H9 (cell line): ENCODE measurements around the gene ABLIM3. TPM values are rescaled to one million over a fixed set of nuclear protein-coding genes. Genes with fewer than 3 reads are reported as not detected.

ENCODE experiments used
- DNase-seq: peaks from one replicate; pipeline ENCODE4 v3.0.0-alpha.2; 2017
- H2AFZ ChIP-seq: one replicate; pipeline ENCODE4 v1.6.1; 2013; ENCODE audit warnings: mild to moderate bottlenecking, low read length, control low read depth, moderate library complexity
- H2AK5ac ChIP-seq: 2 replicates; pipeline ENCODE4 v1.6.1; 2013; ENCODE audit warnings: low read length, control low read depth, mixed read lengths; ENCODE audit not compliant: insufficient read length
- H2BK120ac ChIP-seq: one replicate; pipeline ENCODE4 v1.6.1; 2013; ENCODE audit warnings: low read depth, mild to moderate bottlenecking, low read length, control low read depth, inconsistent platforms; ENCODE audit not compliant: poor library complexity, severe bottlenecking
- H2BK12ac ChIP-seq: 2 replicates; pipeline ENCODE4 v1.6.1; 2013; ENCODE audit warnings: low read length, control low read depth, mixed read lengths, low read depth; ENCODE audit not compliant: insufficient read length
- H2BK15ac ChIP-seq: 2 replicates; pipeline ENCODE4 v1.6.1; 2013; ENCODE audit warnings: low read depth, low read length, control low read depth
- H2BK20ac ChIP-seq: one replicate; pipeline ENCODE4 v1.6.1; 2013; ENCODE audit warnings: low read depth, mild to moderate bottlenecking, low read length, control low read depth, inconsistent platforms; ENCODE audit not compliant: poor library complexity, severe bottlenecking
- H2BK5ac ChIP-seq: 2 replicates; pipeline ENCODE4 v1.6.1; 2013; ENCODE audit warnings: low read length, control low read depth, mixed read lengths; ENCODE audit not compliant: insufficient read length
- H3K14ac ChIP-seq: 2 replicates; pipeline ENCODE4 v1.6.1; 2013; ENCODE audit warnings: low read length, control low read depth; ENCODE audit not compliant: insufficient read depth
- H3K18ac ChIP-seq: 2 replicates; pipeline ENCODE4 v1.6.1; 2013; ENCODE audit warnings: low read depth, mild to moderate bottlenecking, mixed read lengths, low read length, control low read depth; ENCODE audit not compliant: insufficient read length
- H3K23ac ChIP-seq: 2 replicates; pipeline ENCODE4 v1.6.1; 2013; ENCODE audit warnings: low read length, control low read depth, mixed read lengths, low read depth; ENCODE audit not compliant: insufficient read length
- H3K23me2 ChIP-seq: 2 replicates; pipeline ENCODE4 v1.6.1; 2013; ENCODE audit warnings: low read depth, mild to moderate bottlenecking, mixed read lengths, low read length, control low read depth; ENCODE audit not compliant: insufficient read length, poor library complexity, severe bottlenecking
- H3K27ac ChIP-seq: 2 replicates; pipeline ENCODE4 v1.5.1; 2013; ENCODE audit warnings: low read length, control low read depth, mixed read lengths, low read depth; ENCODE audit not compliant: insufficient read length
- H3K27me3 ChIP-seq: 2 replicates; pipeline ENCODE4 v1.6.1; 2013; ENCODE audit warnings: low read length, control low read depth, inconsistent platforms; ENCODE audit not compliant: insufficient read depth
- H3K4ac ChIP-seq: 2 replicates; pipeline ENCODE4 v1.6.1; 2013; ENCODE audit warnings: low read depth, mild to moderate bottlenecking, control low read depth, inconsistent platforms, low read length, moderate library complexity
- H3K4me1 ChIP-seq: 2 replicates; pipeline ENCODE4 v1.6.1; 2013; ENCODE audit warnings: low read length, control low read depth, inconsistent platforms; ENCODE audit not compliant: insufficient read depth
- H3K4me2 ChIP-seq: 2 replicates; pipeline ENCODE4 v1.6.1; 2013; ENCODE audit warnings: low read length, control low read depth, mixed read lengths; ENCODE audit not compliant: insufficient read length, insufficient read depth
- H3K56ac ChIP-seq: 2 replicates; pipeline ENCODE4 v1.6.1; 2013; ENCODE audit warnings: low read depth, mild to moderate bottlenecking, mixed read lengths, low read length, control low read depth; ENCODE audit not compliant: insufficient read length
- H3K79me1 ChIP-seq: 2 replicates; pipeline ENCODE4 v1.6.1; 2013; ENCODE audit warnings: low read depth, mild to moderate bottlenecking, moderate library complexity, low read length, control low read depth, inconsistent platforms; ENCODE audit not compliant: insufficient read depth, poor library complexity, severe bottlenecking
- H3K79me2 ChIP-seq: 2 replicates; pipeline ENCODE4 v1.6.1; 2013; ENCODE audit warnings: low read length, control low read depth, inconsistent platforms; ENCODE audit not compliant: insufficient read depth
- H3K9ac ChIP-seq: 2 replicates; pipeline ENCODE4 v1.6.1; 2013; ENCODE audit warnings: low read length, control low read depth, mixed read lengths; ENCODE audit not compliant: insufficient read length; ENCODE audit errors: extremely low read depth
- H3K9me3 ChIP-seq: one replicate; pipeline ENCODE4 v1.6.1; 2013; ENCODE audit warnings: low read depth, low read length, inconsistent platforms; ENCODE audit not compliant: control insufficient read depth
- H3T11ph ChIP-seq: one replicate; pipeline ENCODE4 v1.6.1; 2013; ENCODE audit warnings: mild to moderate bottlenecking, low read length, control low read depth, inconsistent platforms
- H4K20me1 ChIP-seq: one replicate; pipeline ENCODE4 v1.6.1; 2013; ENCODE audit not compliant: control insufficient read depth, insufficient read length, insufficient read depth
- H4K5ac ChIP-seq: 2 replicates; pipeline ENCODE4 v1.6.1; 2013; ENCODE audit warnings: low read depth, mild to moderate bottlenecking, mixed read lengths, low read length, control low read depth; ENCODE audit not compliant: insufficient read length
- H4K8ac ChIP-seq: replicated peaks from 2 replicates; pipeline ENCODE4 v1.6.1; 2013; ENCODE audit warnings: low read length, control low read depth, mixed read lengths, low read depth; ENCODE audit not compliant: insufficient read length
- H4K91ac ChIP-seq: 2 replicates; pipeline ENCODE4 v1.6.1; 2013; ENCODE audit warnings: low read depth, mild to moderate bottlenecking, moderate library complexity, mixed read lengths, low read length, control low read depth; ENCODE audit not compliant: insufficient read length
- H3K27ac Mint-ChIP-seq, 3 experiments: 2 replicates in 2 of 3; 3 replicates in 1 of 3; pipeline ENCODE4 v1.8.0; 2020 to 2021; ENCODE audit warnings: mixed read lengths in 3 of 3, mild to moderate bottlenecking in 1 of 3, moderate library complexity in 1 of 3
- H3K27me3 Mint-ChIP-seq: 2 replicates; pipeline ENCODE4 v1.8.0; 2021; ENCODE audit warnings: low read depth, mild to moderate bottlenecking, moderate library complexity, mixed read lengths
- H3K36me3 Mint-ChIP-seq, 3 experiments: 2 replicates in 2 of 3; 3 replicates in 1 of 3; pipeline ENCODE4 v1.8.0; 2020 to 2021; ENCODE audit warnings: low read depth in 3 of 3, mixed read lengths in 3 of 3; ENCODE audit not compliant: insufficient read depth in 1 of 3
- H3K4me1 Mint-ChIP-seq, 2 experiments: 2 replicates each; pipeline ENCODE4 v1.8.0; 2020; ENCODE audit warnings: mixed read lengths in 2 of 2
- H3K4me3 Mint-ChIP-seq, 2 experiments: 2 replicates in 1 of 2; 3 replicates in 1 of 2; pipeline ENCODE4 v1.8.0; 2020 to 2021; ENCODE audit warnings: mild to moderate bottlenecking in 2 of 2, mixed read lengths in 2 of 2, moderate library complexity in 1 of 2
- H3K9me3 Mint-ChIP-seq, 2 experiments: 2 replicates in 1 of 2; 3 replicates in 1 of 2; pipeline ENCODE4 v1.8.0; 2020; ENCODE audit warnings: mild to moderate bottlenecking in 2 of 2, mixed read lengths in 2 of 2, moderate library complexity in 1 of 2
- WGBS: extraction: QIAGEN DNeasy Blood & Tissue Kit; methylation state at CpG from one replicate; pipeline ENCODE4 v1.1.7; 2013; ENCODE audit warnings: missing lambda C conversion rate, low lambda C conversion rate, mixed read lengths; ENCODE audit not compliant: insufficient read length; ENCODE audit errors: extremely low coverage; 5-methylcytosine and 5-hydroxymethylcytosine counted together
- total RNA-seq: library from RNA; stranded (reverse); gene quantifications from 2 replicates; pipeline ENCODE4 v1.2.1, GENCODE V29; 2021
- TF ChIP-seq, protein P1 (sequence below): fragments of 200-600 bp; sonication (generic); conservative IDR thresholded peaks from 3 replicates; pipeline ENCODE4 v1.8.0; 2021; ENCODE audit warnings: antibody characterized with exemption, mild to moderate bottlenecking

ABLIM3 gene
- total RNA-seq, 1 experiment from 2014 or later = 0.20 TPM

DNA sequence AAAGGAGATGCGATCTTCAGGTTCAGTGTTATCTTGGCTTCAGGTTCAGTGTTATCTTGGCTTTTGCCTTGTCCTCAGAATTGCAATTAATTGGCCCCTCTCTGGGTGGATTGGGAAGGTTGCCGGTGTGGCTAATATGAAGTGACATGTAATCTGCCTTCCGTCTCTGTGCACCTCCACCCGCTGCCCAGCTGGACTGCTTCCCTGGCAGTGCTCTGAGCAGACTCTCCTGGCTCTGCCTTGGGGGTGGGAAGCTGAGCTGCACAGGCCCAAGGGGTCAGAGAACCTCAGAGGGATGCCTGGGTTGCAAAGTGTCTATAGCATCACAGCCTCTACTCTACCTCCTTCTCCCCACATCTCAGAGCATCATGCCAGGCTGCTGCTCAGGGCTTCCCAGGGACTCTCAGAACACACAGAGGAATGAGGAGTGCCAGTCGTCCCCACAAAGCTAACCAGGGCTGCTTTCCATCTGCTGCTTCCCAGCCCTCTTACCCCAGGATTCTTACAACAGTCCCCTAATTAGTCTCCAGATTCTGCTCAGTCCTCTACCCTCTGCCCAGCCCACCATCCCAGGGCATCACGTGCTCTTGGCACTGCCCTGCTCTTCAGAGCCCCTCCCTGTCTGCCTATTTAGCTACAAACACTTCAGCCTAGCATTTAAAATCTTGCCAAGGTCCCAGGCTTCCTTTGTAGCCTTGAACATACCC, 76.0 kb downstream of the ABLIM3 start:
- peaks cover 6% of the 10 kb centered on the region for H3K27me3 Mint-ChIP-seq
- no peak overlapping the region for H3K27ac ChIP-seq
- H3K18ac ChIP-seq = no peak overlapping the region
- H3K79me2 ChIP-seq = no peaks in the 10 kb centered on the region
- no peak overlapping the region for H3K27ac Mint-ChIP-seq
- H4K8ac ChIP-seq = no peak overlapping the region
- no peaks in the 10 kb centered on the region for H3K4me1 Mint-ChIP-seq
- no peak overlapping the region for H3K4ac ChIP-seq
- H2AFZ ChIP-seq = no peak overlapping the region
- no peak overlapping the region for H3K4me2 ChIP-seq
- no peaks in the 10 kb centered on the region for H3K36me3 Mint-ChIP-seq
- no peak overlapping the region for H2BK20ac ChIP-seq
- H3K9me3 ChIP-seq = no peaks in the 10 kb centered on the region
- no peak overlapping the region for H3K4me3 Mint-ChIP-seq
- no peaks in the 10 kb centered on the region for H3K79me1 ChIP-seq
- no peak overlapping the region for H2BK12ac ChIP-seq
- H3K9me3 Mint-ChIP-seq = no peaks in the 10 kb centered on the region
- no peak overlapping the region for H3T11ph ChIP-seq
- no peak overlapping the region for H3K56ac ChIP-seq
- no peak overlapping the region for H2BK5ac ChIP-seq
- no peak overlapping the region for H2BK15ac ChIP-seq
- H2AK5ac ChIP-seq = no peak overlapping the region
- no peak overlapping the region for H3K23ac ChIP-seq
- no peak overlapping the region for H4K91ac ChIP-seq
- no peaks in the 10 kb centered on the region for H3K4me1 ChIP-seq
- H3K14ac ChIP-seq = no peak overlapping the region
- H4K5ac ChIP-seq = no peak overlapping the region
- no peak for DNase-seq
- TF ChIP-seq, protein P1, sequence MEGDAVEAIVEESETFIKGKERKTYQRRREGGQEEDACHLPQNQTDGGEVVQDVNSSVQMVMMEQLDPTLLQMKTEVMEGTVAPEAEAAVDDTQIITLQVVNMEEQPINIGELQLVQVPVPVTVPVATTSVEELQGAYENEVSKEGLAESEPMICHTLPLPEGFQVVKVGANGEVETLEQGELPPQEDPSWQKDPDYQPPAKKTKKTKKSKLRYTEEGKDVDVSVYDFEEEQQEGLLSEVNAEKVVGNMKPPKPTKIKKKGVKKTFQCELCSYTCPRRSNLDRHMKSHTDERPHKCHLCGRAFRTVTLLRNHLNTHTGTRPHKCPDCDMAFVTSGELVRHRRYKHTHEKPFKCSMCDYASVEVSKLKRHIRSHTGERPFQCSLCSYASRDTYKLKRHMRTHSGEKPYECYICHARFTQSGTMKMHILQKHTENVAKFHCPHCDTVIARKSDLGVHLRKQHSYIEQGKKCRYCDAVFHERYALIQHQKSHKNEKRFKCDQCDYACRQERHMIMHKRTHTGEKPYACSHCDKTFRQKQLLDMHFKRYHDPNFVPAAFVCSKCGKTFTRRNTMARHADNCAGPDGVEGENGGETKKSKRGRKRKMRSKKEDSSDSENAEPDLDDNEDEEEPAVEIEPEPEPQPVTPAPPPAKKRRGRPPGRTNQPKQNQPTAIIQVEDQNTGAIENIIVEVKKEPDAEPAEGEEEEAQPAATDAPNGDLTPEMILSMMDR = no peak
- WGBS = no CpG with 5 or more reads among the region's 6 CpGs
- no peaks in the 10 kb centered on the region for H3K23me2 ChIP-seq
- no peak overlapping the region for H3K9ac ChIP-seq
- no peak overlapping the region for H2BK120ac ChIP-seq
- no peaks in the 10 kb centered on the region for H4K20me1 ChIP-seq
- H3K27me3 ChIP-seq = no peaks in the 10 kb centered on the region
